GM06990 (cell line): ENCODE measurements around the gene TIMM21.

Source experiments
- DNase-seq: peaks from one replicate; pipeline ENCODE4 v3.0.0-alpha.2; 2011; ENCODE audit not compliant: insufficient read length; ENCODE audit errors: extremely low read depth
- H3K27me3 ChIP-seq: replicated peaks from 2 replicates; pipeline ENCODE4 v1.6.0; 2011; ENCODE audit warnings: low read length; ENCODE audit not compliant: control insufficient read depth, insufficient read depth
- H3K36me3 ChIP-seq: 2 replicates; pipeline ENCODE4 v1.5.1; 2011; ENCODE audit warnings: low read length; ENCODE audit not compliant: control insufficient read depth, insufficient read depth
- H3K4me3 ChIP-seq: replicated peaks from 2 replicates; pipeline ENCODE4 v1.5.1; 2011; ENCODE audit warnings: low read depth, mild to moderate bottlenecking, control low read depth, low read length
- TF ChIP-seq, protein P1 (sequence below): IDR thresholded peaks from 2 replicates; pipeline ENCODE4 v1.5.1; 2011; ENCODE audit warnings: low read length, control low read depth, mild to moderate bottlenecking, inconsistent platforms; ENCODE audit not compliant: insufficient read depth, poor library complexity, severe bottlenecking

Gene TIMM21

DNA sequence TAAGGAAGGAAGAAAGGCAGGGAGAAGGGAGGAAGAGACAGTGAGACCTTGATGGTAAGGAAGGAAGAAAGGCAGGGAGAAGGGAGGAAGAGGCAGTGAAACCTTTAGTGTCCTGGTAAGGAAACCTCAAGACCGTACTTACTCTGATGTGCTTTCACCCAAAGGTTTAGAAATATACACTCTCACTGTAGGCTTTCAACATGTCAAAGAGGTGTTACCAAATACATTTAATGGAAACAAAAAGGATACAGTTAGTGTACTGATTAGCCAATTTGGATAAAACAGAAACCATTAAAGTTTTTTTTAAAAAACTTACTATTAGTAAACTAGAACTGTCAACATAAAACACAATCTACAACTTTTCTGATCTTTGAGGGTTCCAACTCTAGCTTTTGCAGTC, 7.7 kb upstream of the TIMM21 start:
- no peak overlapping the region for H3K4me3 ChIP-seq
- TF ChIP-seq, protein P1, sequence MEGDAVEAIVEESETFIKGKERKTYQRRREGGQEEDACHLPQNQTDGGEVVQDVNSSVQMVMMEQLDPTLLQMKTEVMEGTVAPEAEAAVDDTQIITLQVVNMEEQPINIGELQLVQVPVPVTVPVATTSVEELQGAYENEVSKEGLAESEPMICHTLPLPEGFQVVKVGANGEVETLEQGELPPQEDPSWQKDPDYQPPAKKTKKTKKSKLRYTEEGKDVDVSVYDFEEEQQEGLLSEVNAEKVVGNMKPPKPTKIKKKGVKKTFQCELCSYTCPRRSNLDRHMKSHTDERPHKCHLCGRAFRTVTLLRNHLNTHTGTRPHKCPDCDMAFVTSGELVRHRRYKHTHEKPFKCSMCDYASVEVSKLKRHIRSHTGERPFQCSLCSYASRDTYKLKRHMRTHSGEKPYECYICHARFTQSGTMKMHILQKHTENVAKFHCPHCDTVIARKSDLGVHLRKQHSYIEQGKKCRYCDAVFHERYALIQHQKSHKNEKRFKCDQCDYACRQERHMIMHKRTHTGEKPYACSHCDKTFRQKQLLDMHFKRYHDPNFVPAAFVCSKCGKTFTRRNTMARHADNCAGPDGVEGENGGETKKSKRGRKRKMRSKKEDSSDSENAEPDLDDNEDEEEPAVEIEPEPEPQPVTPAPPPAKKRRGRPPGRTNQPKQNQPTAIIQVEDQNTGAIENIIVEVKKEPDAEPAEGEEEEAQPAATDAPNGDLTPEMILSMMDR = no peak
- no peaks in the 10 kb centered on the region; the same call in 1 of the 2 replicates for H3K27me3 ChIP-seq
- H3K36me3 ChIP-seq = no peaks in the 10 kb centered on the region
- no peak for DNase-seq

DNA sequence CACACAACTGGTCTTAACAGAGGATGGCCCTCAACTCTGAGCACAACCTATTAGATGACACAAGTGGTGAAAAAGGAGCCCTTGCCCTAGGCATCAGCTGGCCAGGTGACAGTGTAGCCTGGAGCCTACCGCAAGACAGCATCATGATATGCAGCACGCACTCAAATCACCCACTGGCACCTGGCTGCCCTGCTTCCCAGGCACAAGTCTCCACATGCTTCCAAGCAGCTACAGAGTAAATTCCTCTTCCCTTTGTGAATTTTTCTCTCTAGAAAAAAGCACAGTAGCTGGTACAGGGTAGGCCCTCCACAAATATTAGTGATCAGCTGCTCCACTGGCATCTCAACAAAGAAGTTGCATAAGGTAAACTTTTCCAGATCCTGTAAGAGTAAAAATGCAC, 6.7 kb upstream of the TIMM21 start:
- no peak overlapping the region for H3K4me3 ChIP-seq
- H3K36me3 ChIP-seq = no peaks in the 10 kb centered on the region
- H3K27me3 ChIP-seq = no peaks in the 10 kb centered on the region; the same call in 1 of the 2 replicates
- TF ChIP-seq, protein P1 = no peak
- DNase-seq = no peak

DNA sequence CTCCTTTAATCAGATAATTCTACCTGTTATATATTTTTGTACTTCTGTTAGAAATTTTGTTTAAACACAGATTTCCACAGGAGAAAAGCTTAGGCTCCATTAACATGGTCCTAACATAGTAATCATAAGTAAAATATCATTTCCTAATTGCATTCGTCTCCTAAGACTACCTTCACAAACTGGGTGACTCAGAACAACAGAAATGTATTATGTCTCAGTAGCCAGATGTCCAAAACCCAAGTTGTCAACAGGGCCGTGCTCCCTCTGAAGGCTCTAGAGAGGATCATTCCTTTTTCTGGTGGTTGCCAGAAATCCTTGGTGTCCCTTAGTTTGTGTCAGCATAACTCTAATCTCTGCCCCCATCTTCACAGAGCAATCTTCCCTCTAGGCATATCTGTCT, 6.1 kb upstream of the TIMM21 start:
- TF ChIP-seq, protein P1 = no peak
- no peak for DNase-seq
- no peak overlapping the region for H3K4me3 ChIP-seq
- no peaks in the 10 kb centered on the region; the same call in 1 of the 2 replicates for H3K27me3 ChIP-seq
- no peaks in the 10 kb centered on the region for H3K36me3 ChIP-seq

DNA sequence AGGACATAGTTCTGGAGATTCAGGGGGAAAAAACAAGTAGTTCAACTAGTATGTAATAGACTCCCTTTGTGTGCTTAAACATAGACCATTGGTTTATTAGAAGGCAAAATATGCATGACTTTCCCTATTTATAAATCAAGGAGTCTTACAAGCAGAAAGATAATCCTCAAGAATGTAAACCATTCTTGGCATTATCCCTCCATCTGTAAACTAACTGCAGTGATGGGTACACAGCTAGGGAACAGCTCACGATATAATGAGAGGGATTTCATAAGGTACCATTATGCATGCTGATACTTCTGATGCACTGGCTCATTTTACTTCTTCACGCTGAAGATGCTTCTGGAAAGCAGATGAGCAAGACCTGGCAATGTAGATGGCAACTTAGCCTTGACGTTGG, 1.6 kb upstream of the TIMM21 start:
- peak overlapping the region; percentile 83; the same call in 1 of the 2 replicates for H3K4me3 ChIP-seq
- TF ChIP-seq, protein P1 = no peak
- no peak for DNase-seq

DNA sequence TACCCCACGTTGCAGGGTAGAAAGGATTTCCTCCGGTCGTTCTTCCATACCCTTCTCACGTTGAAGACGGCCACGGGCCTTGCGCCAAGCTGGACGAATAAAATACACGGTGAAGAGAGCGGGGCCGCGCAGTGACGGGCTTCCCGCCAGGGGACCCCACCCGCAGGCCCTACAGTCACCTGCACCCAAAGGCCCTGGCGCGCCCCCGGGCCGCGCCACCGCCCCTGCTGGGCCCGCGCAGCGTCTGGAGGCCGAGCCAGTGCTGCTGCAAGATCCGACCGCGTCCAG, 888 bp upstream of the TIMM21 start:
- TF ChIP-seq, protein P1 = no peak
- DNase-seq = no peak
- H3K4me3 ChIP-seq = peak overlapping the region; percentile 83
- no peaks in the 10 kb centered on the region for H3K27me3 ChIP-seq
- no peaks in the 10 kb centered on the region; the same call in none of the 2 replicates for H3K36me3 ChIP-seq

More for the DNA sequence above, 1.6 kb upstream of the TIMM21 start:
- Histone ChIP-seq H3K27me3 (no peaks in the 10 kb centered on the region), H3K36me3 (no peaks in the 10 kb centered on the region; the same call in none of the 2 replicates)

DNA sequence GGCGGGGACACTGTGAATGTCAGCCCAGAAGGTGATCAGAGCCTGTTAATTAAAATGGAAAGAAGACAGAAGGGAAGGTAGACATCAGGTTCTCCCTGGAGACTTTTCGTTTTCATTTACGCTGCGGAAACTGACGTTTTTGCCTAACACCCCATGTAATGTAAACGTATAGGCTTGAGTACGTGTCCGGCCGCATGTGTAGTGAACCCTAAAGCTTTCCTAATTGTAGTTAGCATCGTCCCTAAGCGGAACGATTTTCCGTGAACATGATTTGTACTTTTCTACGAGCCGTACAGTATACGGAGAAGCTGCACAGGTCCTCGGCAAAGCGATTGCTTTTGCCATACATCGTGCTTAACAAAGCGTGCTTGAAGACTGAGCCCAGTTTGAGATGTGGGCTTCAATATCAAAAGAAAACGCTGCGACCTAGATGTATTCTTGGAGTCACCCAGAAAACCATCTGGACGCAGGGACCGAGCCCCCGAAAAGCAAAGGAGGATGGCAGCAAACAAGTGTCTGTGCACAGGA, 284 bp downstream of the TIMM21 start:
- no peak for DNase-seq
- no peaks in the 10 kb centered on the region for H3K27me3 ChIP-seq
- peak overlapping the region; percentile 83 for H3K4me3 ChIP-seq
- H3K36me3 ChIP-seq = peaks cover 4% of the 10 kb centered on the region
- TF ChIP-seq, protein P1 = no peak
